Upper lobe of right lung (tissue), 1 donor: ENCODE data around the gene VPS33A. TPM values are rescaled to one million over a fixed set of nuclear protein-coding genes. Genes with fewer than 3 reads are reported as not detected.

ENCODE experiments used
- ATAC-seq: fragments of 200-7000 bp; cut with Tn5 transposase; one replicate; pipeline ENCODE4 v1.9.1; 2020; ENCODE audit warnings: mild to moderate bottlenecking, moderate library complexity
- DNase-seq: peaks from one replicate; pipeline ENCODE4 v3.0.0-alpha.2; 2020
- H3K27ac ChIP-seq: fragments of 200-600 bp; one replicate; pipeline ENCODE4 v1.8.0; 2022
- H3K27me3 ChIP-seq: fragments of 200-600 bp; one replicate; pipeline ENCODE4 v1.8.0; 2022; ENCODE audit warnings: mild to moderate bottlenecking
- H3K36me3 ChIP-seq: fragments of 200-600 bp; one replicate; pipeline ENCODE4 v1.8.0; 2022
- H3K4me1 ChIP-seq: fragments of 200-600 bp; one replicate; pipeline ENCODE4 v1.8.0; 2022
- H3K4me3 ChIP-seq: fragments of 200-600 bp; one replicate; pipeline ENCODE4 v1.8.0; 2022; ENCODE audit warnings: mild to moderate bottlenecking
- H3K9me3 ChIP-seq: fragments of 200-600 bp; one replicate; pipeline ENCODE4 v1.8.0; 2022
- intact Hi-C: fragments of 100-400 bp; cut with DNase I; formaldehyde crosslinking; loops from one replicate; pipeline ENCODE4 v1.11.0; 2022
- total RNA-seq: library from RNA; stranded (reverse); fragmentation: NEBNext Ultra II Directional; extraction: Animal tissue kit (Norgen Biotek cat#: 25700); gene quantifications from one replicate; pipeline ENCODE4 v1.2.1, GENCODE V29; 2021
- TF ChIP-seq, protein P1 (sequence below): fragments of 200-600 bp; IDR thresholded peaks from one replicate; pipeline ENCODE4 v1.8.0; 2022; ENCODE audit warnings: antibody characterized with exemption
- donor health status: DM: no; HTN: yes; CAD: no; lungs with severe emphysema.

The VPS33A gene
- total RNA-seq, 1 donor from 2014 or later, result 17.7 TPM

DNA sequence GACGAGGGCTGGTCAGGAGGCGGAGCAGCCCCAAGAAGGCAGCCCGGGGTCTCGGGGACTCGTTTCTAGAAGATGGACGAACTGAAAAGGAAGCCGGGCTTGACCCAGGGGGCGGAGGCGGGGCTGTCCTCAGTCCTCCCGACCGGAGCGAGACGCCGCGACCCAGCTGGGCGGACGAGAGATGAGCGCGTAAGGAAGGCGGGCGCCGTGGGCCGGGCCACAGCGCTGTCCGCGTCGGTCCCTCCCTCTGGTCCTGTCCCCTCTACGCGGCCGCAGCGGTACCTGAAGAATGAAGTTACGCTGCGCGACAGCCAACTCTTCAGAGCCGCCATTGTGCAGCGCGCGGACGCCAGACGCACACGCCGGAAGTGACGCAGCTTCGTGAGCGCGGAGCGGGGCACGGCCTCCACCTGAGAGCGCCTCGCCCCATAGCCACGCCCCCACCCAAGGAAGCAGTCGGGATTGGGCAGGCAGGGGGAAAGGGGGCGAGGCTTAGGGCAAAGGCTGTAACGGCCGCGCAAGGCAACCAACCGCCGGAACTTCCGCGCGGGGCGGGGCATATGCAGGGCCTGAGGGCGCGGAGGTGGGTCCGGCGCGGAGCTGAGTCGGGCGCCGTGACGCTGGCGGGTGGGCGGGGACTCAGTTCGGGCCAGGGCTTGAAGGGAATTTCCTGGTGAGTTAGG lies 40.5 kb downstream of the VPS33A start, which contains the start of gene DIABLO:
Gene DIABLO, minus strand, starts transcription at position 370 of the 683 bp plus-strand sequence. Its CDS starts 38 bp downstream, at position 332.
- intact Hi-C loops, result no loop called here
- peaks cover 36% of the 10 kb centered on the region for H3K36me3 ChIP-seq
- peak within 1 kb of the TSS; percentile 98 for H3K27ac ChIP-seq
- ATAC-seq, result peak; percentile 98
- H3K27me3 ChIP-seq, result no peaks in the 10 kb centered on the region
- TF ChIP-seq, protein P1, sequence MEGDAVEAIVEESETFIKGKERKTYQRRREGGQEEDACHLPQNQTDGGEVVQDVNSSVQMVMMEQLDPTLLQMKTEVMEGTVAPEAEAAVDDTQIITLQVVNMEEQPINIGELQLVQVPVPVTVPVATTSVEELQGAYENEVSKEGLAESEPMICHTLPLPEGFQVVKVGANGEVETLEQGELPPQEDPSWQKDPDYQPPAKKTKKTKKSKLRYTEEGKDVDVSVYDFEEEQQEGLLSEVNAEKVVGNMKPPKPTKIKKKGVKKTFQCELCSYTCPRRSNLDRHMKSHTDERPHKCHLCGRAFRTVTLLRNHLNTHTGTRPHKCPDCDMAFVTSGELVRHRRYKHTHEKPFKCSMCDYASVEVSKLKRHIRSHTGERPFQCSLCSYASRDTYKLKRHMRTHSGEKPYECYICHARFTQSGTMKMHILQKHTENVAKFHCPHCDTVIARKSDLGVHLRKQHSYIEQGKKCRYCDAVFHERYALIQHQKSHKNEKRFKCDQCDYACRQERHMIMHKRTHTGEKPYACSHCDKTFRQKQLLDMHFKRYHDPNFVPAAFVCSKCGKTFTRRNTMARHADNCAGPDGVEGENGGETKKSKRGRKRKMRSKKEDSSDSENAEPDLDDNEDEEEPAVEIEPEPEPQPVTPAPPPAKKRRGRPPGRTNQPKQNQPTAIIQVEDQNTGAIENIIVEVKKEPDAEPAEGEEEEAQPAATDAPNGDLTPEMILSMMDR, result no peak
- peak; percentile 100 for DNase-seq
- peak within 1 kb of the TSS; percentile 89 for H3K4me3 ChIP-seq
- H3K4me1 ChIP-seq, result peaks cover 15% of the 10 kb centered on the region
- H3K9me3 ChIP-seq, result no peaks in the 10 kb centered on the region

DNA sequence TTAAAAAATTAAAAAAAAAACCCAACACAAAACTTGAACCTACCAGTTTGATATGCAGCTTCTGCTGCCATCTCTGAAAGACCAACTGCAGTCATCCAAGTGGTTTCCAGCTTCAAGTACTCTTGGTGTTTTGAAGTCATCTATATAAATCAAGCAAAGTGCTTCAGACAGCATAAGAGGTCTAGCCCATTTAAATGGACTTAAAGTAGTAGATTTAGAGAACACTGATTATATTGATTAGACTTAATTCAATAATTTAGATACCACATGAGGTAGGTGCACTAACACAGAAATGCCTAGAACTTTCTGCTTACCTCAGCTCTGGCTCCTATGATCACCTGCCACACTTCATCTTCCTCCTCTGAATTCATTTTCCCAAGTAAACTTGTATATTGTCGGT lies 49.8 kb downstream of the VPS33A start:
- Histone ChIP-seq H3K27ac (no peak overlapping the region), H3K9me3 (no peaks in the 10 kb centered on the region), H3K36me3 (peaks cover 96% of the 10 kb centered on the region), H3K4me3 (no peak overlapping the region), H3K4me1 (no peaks in the 10 kb centered on the region), H3K27me3 (no peaks in the 10 kb centered on the region)
- TF ChIP-seq, protein P1, result no peak
- ATAC-seq (no peak), DNase-seq (no peak)
- intact Hi-C loops, result no loop called here

DNA sequence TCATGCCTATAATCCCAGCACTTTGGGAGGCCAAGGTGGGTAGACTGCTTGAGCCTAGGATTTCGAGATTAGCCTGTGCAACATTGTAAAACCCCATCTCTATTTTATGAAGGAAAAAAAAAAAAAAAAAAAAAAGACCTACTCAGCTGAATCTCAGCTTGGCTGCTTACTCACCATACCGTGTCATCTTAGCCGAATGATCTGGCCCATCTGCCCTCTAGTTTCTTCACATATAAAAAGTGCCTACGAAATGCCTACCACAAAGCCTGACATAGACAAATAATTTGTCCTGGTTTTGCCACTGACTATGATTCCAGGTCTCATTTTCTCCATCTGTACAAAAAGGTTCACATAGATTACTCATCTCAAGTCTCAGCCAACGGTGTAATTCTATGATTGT lies 50.5 kb downstream of the VPS33A start:
- intact Hi-C loops, result no loop called here
- DNase-seq (no peak), ATAC-seq (no peak)
- H3K4me1 ChIP-seq, result no peaks in the 10 kb centered on the region
- H3K27ac ChIP-seq, result no peak overlapping the region
- no peaks in the 10 kb centered on the region for H3K9me3 ChIP-seq
- H3K36me3 ChIP-seq, result peaks cover 95% of the 10 kb centered on the region
- TF ChIP-seq, protein P1, result no peak
- H3K27me3 ChIP-seq, result no peaks in the 10 kb centered on the region
- H3K4me3 ChIP-seq, result no peak overlapping the region

DNA sequence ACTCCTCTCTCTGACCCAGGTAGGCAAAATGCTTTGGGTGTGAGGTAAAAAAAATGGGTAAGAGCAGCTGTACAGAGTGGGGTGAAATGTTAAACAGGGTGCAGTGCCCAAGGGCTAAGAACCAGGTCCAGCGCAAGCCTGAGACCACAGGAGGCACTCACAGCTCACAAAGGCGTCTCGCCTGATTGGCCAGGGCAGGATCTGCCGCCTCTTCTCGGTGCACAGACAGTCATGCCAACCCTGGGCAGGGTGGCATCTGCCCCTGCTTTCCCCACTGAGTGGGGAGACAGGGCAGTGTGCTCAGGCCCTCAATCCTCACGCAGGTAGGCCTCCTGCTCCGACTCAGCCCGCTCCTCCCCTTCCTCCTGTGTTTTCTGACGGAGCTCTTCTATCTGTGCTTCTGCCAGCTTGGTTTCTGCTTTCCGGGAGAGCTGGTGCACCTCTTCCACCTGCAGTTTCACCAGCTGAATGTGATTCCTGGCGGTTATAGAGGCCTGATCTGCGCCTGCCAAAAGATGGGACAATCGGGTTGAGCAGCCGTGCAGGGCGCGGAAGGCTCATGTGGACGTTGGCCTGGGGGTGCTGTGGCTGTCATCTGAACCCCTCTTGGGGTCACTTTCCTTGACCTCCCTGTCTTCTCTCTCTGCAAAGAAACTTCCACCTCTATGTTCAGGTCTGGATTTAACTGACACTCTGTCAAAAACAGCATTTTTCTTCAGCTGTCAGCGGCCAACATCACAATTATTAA lies 58.0 kb downstream of the VPS33A start:
- intact Hi-C loops, result no loop called here
- DNase-seq, result peak; percentile 36

DNA sequence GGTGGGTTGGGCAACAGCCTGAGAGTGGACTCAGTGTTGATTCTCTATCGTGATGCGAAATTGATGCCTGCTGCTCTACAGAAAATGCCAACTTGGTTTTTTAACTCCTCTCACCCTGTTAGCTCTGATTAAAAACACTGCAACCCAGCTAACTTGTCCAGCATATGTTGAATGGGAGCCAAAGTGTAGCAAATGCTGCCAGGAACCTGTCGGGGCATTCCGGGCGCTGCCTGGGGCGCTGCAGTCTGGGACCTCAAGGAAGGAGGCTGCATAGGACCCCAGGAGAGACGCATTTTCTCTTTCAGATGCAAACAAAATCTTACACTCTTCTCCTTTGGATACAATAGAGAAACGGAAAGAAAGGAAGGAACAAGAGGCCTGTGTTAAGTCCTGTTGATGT lies 58.9 kb downstream of the VPS33A start:
- ATAC-seq, result no peak
- TF ChIP-seq, protein P1, result no peak
- no peak for DNase-seq
- peaks cover 13% of the 10 kb centered on the region for H3K4me1 ChIP-seq
- peaks cover 24% of the 10 kb centered on the region for H3K27me3 ChIP-seq
- no peak overlapping the region for H3K4me3 ChIP-seq
- H3K9me3 ChIP-seq, result no peaks in the 10 kb centered on the region
- peaks cover 52% of the 10 kb centered on the region for H3K36me3 ChIP-seq
- H3K27ac ChIP-seq, result no peak overlapping the region
- intact Hi-C loops, result no loop called here

More for the DNA sequence above, 58.0 kb downstream of the VPS33A start:
- H3K27me3 ChIP-seq, result peaks cover 17% of the 10 kb centered on the region
- H3K27ac ChIP-seq, result no peak overlapping the region
- H3K4me3 ChIP-seq, result no peak overlapping the region
- peaks cover 60% of the 10 kb centered on the region for H3K36me3 ChIP-seq
- ATAC-seq, result no peak
- TF ChIP-seq, protein P1, result no peak
- no peaks in the 10 kb centered on the region for H3K9me3 ChIP-seq
- peaks cover 8% of the 10 kb centered on the region for H3K4me1 ChIP-seq
